DLD1 (cell line): ENCODE results near the gene SLAIN1.
"Not testable (repeated sequence)": the region's sequence is repeated elsewhere in the genome, so short reads cannot be mapped to it uniquely, and the experiment has no call there.

Source experiments
- in situ Hi-C: cut with HindIII; loops from 2 replicates; pipeline ENCODE4 v1.10.0; 2017; ENCODE audit warnings: low sequenced_read_pairs

Gene SLAIN1

DNA sequence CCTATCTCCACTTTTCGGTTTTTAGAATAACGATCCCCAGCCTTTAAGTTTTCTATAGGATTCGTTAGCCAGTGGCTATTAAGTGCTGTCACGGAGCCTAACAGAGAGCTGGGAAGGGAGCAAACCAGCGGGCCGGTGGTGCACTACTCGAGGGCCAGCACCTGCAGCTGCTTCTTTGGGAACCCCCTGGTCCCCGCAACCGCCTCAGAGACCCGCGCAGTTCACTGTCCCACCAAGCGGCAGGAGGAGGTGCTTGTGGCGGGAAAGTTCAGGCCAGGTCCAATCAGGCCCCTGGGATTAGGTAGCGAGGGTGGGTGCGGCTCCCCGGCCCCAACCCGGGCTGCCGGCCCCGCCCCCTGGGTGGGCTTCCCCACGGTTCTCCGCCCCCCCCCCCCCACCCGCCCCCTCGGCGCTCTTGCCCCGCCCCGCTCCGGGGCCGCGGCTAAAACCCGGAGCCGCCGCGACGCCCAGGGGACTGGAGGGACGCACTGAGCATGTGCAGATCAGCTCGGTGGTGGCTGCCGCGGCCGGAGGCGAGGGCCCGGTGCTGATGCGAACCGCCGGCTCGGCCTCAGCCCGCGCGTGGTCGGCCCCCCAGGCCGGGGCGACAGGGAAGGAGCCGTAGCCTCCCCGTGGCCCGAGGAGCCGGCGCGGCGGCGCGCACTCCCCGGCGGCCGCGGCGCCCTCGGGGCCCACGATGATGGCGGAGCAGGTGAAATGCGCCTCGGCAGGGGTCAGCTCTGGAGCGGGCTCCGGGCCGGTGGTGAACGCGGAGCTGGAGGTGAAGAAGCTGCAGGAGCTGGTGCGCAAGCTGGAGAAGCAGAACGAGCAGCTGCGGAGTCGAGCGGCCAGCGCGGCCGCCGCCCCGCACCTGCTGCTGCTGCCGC lies at the start of gene SLAIN1:
Gene SLAIN1 (plus strand): TSS at position 471 of the 887 bp plus-strand sequence. CDS start 227 bp downstream, at position 698.
- in situ Hi-C loops, result no loop called here

DNA sequence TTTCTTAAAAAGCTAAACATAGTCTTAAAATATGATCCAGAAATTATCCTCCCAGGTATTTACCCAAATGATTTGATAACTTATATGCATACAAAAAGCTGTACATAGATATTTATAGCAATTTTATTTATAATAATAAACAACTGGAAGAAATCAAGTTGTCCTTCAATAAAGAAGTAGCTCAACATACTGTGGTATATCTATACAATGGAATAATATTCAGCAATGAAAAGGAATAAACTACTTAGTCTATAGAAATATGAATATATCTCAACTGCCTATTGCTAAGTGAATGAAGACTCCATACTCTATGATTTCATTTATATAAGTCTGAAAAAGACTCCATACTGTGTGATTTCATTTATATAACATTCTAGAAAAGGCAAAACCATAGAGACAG lies 47.1 kb upstream of the SLAIN1 start:
- in situ Hi-C loops, result no loop called here

DNA sequence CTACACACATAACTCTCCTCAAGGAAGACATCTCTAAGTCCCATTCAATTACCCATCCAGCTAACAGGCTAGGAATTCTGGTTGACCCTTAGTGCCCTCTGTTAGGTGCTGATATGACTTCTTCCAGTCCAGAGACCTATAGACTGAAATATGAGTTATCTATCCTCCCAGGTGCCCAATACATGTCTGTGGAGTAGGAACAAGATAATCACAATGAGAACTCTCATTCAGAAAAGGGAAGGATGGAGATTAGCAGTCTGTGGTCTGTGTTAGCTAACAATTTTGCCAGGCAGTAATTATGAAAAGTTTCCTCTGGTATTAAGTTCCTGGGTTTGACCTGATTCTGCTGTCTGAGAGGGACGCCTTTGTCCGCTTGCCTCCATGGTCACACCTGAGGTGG lies 44.2 kb upstream of the SLAIN1 start:
- in situ Hi-C loops, result no loop called here

DNA sequence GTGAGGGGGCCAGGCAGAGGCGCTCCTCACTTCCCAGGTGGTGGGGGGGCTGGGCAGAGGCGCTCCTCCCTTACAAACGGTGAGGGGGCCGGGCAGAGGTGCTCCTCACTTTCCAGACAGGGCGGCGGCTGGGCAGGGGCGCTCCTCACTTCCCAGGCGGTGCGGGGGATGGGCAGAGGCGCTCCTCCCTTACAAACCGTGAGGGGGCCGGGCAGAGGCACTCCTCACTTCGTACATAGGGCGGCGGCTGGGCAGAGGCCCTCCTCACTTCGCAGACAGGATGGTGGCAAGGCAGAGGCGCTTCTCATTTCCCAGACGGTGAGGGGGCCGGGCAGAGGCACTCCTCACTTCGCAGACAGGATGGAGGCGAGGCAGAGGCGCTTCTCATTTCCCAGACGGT lies 37.5 kb upstream of the SLAIN1 start:
- in situ Hi-C loops, result not testable (repeated sequence)

DNA sequence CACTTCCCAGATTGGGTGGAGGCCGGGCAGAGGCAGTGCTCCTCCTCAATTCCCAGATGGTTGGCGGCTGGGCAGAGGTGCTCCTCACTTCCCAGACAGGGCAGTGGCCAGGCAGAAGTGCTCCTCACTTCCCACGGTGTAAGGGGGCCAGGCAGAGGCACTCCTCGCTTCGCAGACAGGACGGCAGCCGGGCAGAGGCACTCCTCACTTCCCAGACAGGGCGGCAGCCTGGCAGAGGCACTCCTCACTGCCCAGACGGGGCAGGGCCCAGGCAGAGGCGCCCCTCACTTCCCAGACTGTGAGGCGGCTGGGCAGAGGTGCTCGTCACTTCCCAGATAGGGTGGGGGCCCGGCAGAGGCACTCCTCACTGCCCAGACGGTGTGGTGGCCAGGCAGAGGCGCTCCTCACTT lies 36.6 kb upstream of the SLAIN1 start:
- in situ Hi-C loops, result no loop called here

DNA sequence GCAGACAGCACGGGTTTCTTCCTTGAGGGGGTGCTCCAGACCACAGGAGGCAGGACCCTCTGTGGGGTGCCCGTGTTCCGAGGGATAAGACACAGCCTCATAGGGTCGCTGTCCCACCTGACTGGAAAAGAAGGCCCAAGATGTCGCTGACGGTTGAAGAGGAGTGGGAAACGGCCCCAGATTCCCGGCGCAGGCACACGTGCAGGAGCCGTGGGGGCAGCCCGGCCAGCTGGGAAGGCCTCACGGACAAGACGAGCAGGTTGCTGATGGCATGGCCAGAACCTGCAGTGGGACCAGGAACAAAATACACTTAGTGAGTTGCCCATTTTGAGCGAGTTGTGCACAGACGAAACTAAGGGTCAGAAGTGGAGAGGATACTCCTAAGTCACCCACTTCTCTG lies 35.2 kb upstream of the SLAIN1 start:
- in situ Hi-C loops, result not testable (repeated sequence)

DNA sequence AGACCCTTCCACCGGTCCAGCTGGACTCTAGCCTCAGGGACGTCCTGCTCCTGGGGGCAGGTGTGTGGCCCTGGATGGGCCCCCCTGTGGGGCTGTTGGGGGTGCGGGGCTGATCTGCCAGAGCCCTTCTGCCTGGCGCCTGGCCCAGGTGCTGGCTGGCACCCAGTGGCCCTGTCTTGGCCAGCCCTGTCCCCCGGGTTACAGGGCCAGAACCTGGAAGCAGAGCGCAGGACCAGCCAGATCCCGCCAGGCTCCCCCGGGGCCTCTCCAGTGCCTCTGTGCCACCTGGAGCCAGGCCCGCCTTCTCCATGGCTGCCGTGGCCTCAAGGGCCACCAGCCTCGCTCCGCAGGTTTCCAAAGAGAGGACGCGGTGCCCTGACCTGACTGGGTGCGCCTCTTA lies 34.7 kb upstream of the SLAIN1 start:
- in situ Hi-C loops, result not testable (repeated sequence)

DNA sequence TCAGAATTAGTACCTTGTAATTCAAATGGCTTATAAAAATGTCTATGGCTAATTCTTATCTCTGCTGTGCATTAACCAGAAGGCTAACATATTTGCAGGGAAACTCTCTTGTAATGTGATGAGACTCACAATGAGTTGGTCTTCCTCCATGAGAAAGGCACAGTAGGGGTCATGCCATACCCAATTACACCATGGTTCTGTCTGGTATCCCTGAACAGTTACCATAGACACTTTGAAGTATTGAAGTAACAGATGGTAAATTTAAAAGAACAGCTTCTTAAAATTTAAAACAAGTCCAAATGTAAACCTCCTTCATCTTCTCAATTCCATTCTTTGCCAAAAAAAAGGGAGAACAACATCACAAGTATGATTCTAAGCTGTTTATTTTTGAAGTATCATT lies 22.6 kb upstream of the SLAIN1 start:
- in situ Hi-C loops, result no loop called here

DNA sequence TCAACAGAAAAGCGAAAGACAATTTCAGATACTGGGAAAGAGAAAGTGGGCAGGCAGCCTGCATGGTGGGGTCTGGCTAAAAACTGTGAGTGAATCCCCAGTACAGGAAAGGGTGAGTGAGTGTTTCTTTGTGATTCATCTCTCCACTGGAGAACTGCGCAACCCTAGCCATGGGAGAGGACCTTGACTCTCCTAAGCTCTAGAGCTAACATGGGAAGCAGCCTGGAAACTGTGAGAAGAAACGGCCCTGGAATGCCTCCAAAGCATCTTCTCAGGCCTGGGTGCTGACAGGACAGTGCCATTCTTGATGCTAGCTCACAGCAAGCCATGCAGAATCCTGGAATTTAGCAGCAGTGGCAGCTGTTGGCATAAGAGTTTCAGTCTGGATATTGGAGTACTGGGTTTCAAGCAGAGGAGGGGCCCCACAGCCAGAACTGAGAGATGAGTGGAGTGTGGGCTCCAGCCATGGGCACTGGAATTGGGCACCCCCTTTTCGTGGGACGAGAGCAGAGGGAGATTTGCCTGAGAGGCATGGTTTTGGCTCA lies 18.7 kb upstream of the SLAIN1 start:
- in situ Hi-C loops, result no loop called here

DNA sequence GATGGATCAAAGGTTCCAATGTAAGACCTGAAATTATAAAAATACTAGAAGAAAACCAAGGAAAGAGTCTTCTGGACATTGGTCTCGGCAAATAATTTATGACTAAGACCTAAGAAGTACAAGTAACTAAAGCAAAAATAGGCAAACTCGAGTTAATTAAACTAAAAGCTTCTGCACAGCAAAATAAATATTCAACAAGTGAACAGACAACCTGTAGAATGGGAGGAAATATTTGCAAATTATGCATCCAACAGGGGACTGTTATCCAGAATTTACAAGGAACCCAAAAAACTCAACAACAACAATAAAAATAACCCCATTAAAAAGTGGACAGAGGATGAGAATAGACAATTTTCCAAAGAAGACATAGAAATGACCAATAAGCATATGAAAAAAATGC lies 9.7 kb upstream of the SLAIN1 start:
- in situ Hi-C loops, result no loop called here

DNA sequence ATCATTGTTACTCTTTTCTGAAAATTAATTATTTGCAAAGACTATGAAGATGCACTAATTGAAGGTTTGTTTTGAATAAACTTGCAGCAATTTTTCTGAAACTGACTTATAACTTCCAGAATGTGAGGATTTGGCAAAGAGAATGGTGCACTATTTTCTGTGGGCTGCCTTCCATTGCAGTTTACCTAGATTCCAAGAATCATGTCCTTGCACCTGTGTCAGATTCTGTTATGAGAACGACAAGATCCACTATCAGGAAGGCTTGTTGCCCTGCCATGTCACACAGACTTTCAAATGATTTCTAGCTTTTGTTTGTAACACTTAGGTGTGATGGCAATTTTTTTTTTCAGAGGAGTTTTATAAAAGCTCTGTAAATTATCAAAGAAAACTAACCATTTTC lies 5.6 kb upstream of the SLAIN1 start:
- in situ Hi-C loops, result no loop called here

DNA sequence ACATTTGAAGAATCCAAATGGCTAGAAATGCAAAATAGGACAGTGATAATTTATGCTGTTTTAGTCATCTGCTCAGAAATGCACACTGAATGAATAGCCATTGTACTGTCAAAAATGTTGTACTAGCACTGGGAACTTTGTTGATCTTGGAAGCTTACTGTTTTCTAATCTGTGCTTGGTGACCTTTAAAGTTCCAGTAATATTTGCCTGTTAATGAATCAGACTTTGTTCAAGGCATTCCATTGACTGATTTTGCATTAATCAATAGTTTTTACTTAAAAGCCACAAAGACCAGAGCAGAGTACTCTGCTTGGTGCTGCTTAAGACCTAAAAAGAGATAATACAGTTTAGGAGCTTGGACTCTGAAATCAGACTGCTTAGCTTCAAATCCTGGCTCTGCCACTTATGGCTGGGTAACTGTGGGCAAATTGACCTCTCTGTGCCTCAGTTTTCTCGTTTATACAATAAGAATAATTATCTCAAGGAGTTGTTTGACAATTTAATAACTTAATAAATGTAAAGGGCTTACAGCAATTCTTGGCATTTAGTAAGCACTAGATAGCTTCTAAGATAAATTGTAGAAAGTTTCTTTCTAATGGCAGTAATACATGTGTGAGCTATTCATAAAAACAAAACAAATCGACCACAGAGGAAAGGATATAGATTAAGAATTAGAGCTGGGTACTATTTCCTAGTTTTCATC lies 4.6 kb upstream of the SLAIN1 start:
- in situ Hi-C loops, result no loop called here

DNA sequence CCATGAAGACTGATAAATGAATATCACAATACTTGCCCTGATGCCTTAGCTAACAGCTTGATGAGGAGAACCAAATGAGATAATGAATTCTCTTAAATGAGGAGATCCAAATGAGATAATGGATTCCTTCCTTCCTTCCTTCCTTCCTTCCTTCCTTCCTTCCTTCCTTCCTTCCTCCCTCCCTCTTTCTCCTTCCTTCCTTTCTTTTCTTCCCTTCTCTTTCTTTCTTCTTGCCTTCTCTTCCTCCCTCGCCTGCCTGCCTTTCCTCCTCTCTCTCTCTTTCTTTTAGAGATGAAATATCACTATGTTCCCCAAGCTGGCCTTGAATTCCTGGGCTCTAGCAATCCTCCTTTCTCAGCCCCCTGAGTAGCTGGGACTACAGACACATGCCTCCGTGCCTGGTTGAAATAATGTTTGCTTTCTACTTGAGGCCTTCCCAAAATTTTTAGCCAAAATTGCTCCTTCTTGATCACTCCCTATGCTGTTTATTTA lies 4.0 kb upstream of the SLAIN1 start:
- in situ Hi-C loops, result no loop called here

DNA sequence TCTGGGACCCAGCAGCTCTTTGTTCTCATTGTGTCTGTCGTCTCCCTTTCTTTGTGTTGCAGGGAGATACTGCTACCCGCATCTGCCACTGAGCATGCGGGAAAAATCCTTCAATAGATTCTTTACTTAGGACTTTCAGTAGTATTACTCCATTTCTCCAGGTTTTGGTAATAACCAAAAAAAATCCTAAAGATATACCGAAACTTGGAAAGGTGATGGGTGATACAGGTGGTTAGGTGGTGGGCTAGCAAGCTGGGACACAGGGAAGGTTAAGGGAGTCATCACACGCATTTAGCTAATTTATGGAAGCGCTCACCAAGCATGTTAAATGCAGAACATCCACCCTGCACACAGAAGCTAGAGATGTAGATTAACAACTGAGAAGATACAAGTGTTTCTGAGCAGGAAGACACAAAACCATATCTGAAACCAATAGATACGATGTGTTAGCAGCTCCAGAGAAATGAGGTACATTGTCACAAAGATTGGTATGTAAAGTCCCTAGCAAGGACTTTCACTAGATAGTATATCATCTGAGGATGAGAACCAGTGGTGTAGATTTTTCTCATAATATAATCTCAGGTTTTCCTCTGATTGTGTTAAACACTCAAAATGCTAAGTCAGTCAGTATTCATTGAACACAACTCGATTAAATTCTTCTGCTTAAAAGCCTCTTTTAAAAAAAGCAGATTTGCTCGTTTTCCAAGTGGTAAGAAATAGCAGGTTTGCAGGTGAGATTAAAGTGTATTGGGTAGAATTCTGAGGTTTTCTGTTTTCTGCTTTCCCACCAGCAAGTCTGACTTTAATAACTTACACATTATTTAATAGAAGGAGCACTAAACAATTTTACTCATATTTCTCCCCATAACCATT lies 1.2 kb upstream of the SLAIN1 start:
- in situ Hi-C loops, result no loop called here

DNA sequence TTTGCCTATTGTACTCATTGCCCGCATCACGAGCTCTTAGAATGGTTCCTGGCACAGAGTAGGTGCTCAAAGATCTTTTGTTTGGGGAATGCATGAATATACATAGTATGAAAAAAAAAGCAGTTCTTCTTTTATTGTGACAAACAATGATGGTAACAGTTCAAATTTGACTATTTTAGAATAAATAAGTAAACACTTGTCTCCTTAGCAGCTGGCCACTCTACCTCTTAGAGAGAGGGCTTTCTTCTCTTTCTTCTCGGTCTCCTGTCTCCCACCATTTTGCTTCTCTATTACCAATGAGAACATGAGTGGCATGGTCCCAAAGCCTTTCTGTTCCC lies 639 bp upstream of the SLAIN1 start:
- in situ Hi-C loops, result no loop called here

DNA sequence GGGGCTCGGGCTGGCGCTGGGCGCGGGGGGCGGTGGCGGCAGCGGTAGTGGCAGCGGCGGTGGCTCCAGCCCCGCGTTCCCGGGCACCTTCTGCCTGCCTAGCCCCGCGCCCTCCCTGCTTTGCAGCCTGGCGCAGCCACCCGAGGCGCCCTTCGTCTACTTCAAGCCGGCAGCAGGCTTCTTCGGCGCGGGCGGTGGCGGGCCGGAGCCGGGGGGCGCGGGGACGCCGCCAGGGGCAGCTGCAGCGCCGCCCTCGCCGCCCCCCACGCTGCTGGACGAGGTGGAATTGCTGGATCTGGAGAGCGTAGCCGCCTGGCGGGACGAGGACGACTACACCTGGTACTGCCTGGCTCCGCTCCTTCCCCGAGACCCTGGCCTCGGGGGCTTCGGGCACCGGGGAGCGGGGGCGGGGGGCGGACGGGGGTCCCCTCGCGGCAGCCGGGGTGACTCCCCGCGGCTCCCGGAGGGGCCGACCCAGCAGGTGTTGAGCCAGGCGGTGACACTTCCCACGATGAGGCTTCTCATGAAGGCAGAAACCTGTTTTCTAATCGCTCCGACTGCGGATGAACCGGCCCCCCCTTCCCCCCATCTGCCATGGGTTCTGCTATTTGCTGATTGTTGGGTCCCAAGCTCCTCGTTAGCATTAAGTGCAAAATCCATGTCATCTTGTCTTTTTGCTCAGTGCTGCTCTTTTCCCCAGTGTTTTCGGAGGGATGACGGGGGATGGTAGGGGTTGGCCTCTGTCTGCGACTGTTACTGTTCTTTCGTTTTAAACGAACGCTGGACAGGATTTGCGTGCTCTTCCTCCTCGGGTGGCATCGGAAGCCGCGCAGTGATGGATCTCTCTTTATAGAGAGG lies 943 bp downstream of the SLAIN1 start:
- in situ Hi-C loops, result no loop called here

DNA sequence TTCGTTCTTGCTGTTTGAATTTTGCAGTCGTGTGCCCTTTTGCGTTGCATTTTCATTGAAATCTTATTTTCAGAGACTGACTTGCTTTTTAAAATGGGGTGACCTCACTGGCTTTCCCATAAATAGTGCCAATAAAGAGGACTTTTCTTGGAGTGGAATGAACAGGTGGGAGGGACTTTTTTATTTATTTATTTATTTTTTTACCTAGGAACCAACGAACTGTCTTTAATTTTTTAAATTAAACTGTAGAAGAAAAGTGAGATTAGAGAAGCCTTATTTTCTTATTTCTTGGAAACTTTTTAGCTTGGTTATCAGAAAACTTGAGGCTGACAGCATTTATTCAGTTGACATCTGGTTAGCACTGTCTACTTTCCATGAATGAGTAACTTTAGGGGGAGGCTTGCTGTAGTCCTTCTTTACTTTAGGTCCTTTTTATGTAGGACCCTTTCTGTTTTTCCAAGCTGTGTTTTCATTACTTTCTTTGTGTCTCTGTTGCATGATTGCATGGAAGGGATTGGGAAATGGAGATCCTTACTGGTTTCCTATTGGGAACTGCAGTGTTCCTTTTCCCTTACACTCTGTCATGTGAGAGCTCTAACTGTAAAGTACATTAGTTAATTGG lies 1.7 kb downstream of the SLAIN1 start:
- in situ Hi-C loops, result no loop called here

DNA sequence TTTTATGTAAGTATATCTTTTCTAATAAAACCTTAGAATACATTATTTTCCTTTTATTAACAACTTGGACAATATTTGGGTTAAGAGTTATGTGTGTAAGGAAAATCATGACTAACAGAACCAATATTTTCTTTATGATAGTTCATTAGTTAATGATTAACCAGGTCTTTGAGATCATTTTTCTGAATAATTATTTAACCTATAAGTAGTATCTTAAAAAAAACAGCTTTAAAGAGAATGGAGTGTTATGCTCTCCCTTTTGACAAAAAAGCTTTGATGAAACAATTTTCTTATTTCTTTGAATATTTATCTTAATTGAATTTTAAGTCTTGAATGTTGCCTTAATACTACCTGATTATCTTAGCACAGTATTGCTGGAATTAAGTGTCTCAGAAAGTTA lies 3.8 kb downstream of the SLAIN1 start:
- in situ Hi-C loops, result no loop called here

DNA sequence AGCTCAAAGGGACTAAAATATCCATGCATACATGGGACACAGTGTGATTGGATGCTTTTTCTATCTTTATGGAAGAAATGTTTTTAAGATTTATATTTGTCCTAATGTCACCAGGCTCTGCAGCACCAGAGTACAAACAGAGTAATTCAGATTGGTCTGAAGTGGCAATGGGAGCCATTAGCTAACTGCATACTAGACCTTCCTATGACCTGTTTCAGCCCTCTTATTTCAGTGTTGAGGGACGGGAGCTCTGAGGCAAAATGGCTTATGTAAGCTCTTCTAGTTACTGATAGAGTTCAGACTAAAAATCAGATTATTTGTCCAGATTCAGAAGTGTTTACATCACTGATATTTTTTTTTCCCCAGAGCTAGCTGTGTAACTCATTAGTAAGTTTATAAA lies 4.9 kb downstream of the SLAIN1 start:
- in situ Hi-C loops, result no loop called here

DNA sequence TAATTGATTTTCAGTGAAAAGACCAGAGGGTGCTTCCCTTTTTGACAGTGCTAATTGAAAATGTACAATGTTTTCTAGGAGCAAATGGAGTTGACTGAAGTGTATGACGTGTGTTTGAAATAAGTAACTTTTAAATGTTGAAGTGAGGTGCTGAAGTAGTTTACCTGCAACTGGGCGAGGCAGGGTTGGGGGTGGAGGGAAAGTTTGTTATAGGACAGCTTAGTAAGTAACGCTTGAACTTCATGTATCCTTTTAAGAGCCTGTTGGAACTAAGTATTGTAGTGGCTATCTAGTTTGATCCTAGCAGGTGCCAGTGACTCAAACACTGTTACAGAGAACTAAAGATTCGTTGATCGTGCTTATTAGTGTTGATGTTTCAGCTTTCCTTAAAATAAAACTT lies 5.9 kb downstream of the SLAIN1 start:
- in situ Hi-C loops, result no loop called here
